HFFc6 (cell line): Measurements from ENCODE around the gene P2RY8. TPM values are rescaled to one million over a fixed set of nuclear protein-coding genes. Genes with fewer than 3 reads are reported as not detected.
"Not testable (repeated sequence)": the region's sequence is repeated elsewhere in the genome, so short reads cannot be mapped to it uniquely, and the experiment has no call there.

ENCODE experiments used
- DNase-seq: peaks from one replicate; pipeline ENCODE4 v3.0.0-alpha.2; 2018
- H3K27ac Mint-ChIP-seq: 2 replicates; pipeline ENCODE4 v1.8.0; 2020; ENCODE audit warnings: mild to moderate bottlenecking, mixed read lengths
- H3K27me3 Mint-ChIP-seq: 2 replicates; pipeline ENCODE4 v1.8.0; 2021; ENCODE audit warnings: mild to moderate bottlenecking, moderate library complexity, mixed read lengths; ENCODE audit not compliant: insufficient read depth
- H3K36me3 Mint-ChIP-seq: 2 replicates; pipeline ENCODE4 v1.8.0; 2021; ENCODE audit warnings: low read depth, mixed read lengths
- H3K4me1 Mint-ChIP-seq: 2 replicates; pipeline ENCODE4 v1.8.0; 2020; ENCODE audit warnings: low read depth, mixed read lengths
- H3K4me3 Mint-ChIP-seq: 2 replicates; pipeline ENCODE4 v1.8.0; 2020; ENCODE audit warnings: mild to moderate bottlenecking, moderate library complexity, mixed read lengths
- H3K9me3 Mint-ChIP-seq: 2 replicates; pipeline ENCODE4 v1.8.0; 2020; ENCODE audit warnings: mild to moderate bottlenecking, mixed read lengths
- total RNA-seq, 6 experiments: library from RNA; stranded (reverse); fragmentation: NEBNext Ultra II Directional; extraction: Animal tissue kit (Norgen Biotek cat#: 25700); gene quantifications; 2 replicates in 1 of 6; 3 replicates in 5 of 6; pipeline ENCODE4 v1.2.3, GENCODE V29; 2021
- TF ChIP-seq, protein P1 (sequence below): fragments of 200-600 bp; sonication (generic); IDR thresholded peaks from 2 replicates; pipeline ENCODE4 v1.5.0; 2021; ENCODE audit warnings: antibody characterized with exemption, mild to moderate bottlenecking

The P2RY8 gene
- total RNA-seq, 6 experiments from 2014 or later = not detected

GRCh38 chrX:1561164-1561563 is 24.2 kb upstream of the P2RY8 start:
- no peaks in the 10 kb centered on the region for H3K36me3 Mint-ChIP-seq
- H3K4me3 Mint-ChIP-seq = no peak overlapping the region
- DNase-seq = no peak
- peaks cover 22% of the 10 kb centered on the region for H3K27me3 Mint-ChIP-seq
- TF ChIP-seq, protein P1, sequence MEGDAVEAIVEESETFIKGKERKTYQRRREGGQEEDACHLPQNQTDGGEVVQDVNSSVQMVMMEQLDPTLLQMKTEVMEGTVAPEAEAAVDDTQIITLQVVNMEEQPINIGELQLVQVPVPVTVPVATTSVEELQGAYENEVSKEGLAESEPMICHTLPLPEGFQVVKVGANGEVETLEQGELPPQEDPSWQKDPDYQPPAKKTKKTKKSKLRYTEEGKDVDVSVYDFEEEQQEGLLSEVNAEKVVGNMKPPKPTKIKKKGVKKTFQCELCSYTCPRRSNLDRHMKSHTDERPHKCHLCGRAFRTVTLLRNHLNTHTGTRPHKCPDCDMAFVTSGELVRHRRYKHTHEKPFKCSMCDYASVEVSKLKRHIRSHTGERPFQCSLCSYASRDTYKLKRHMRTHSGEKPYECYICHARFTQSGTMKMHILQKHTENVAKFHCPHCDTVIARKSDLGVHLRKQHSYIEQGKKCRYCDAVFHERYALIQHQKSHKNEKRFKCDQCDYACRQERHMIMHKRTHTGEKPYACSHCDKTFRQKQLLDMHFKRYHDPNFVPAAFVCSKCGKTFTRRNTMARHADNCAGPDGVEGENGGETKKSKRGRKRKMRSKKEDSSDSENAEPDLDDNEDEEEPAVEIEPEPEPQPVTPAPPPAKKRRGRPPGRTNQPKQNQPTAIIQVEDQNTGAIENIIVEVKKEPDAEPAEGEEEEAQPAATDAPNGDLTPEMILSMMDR = no peak
- no peaks in the 10 kb centered on the region for H3K4me1 Mint-ChIP-seq
- no peaks in the 10 kb centered on the region; the same call in 1 of the 2 replicates for H3K9me3 Mint-ChIP-seq
- H3K27ac Mint-ChIP-seq = no peak overlapping the region

DNA sequence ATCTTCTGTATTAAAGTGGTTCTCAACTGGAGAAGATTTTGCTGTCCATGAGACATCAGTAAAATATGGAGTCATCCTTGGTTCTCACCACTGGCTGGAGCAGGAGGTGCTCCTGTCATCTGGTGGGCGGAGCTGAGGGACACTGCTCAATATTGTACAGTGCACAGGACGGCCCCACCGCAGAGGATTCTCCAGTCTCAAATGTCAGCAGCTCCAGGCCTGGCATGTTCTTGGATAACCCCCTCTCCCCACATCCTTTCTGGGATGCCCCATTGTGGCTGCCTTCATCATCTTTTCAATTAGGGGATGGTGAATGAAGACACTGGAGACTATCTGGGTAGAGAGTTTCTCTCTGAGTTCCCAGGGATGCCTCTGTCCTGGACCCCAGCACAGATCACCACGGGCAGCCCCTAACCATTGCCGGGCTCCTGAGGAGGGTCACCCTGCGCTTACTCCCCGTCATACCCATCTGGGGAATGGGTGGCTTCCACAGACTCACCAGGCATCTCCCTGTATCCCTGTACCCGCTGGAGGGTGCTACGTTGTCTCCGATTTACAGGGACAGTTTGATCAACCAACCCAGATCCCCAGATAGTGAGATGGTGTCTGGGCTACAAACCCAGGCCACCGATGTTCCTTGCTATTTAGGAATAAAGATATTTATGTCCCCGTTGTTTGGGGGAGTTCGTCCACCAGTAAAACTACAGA is 21.9 kb upstream of the P2RY8 start:
- TF ChIP-seq, protein P1 = no peak
- no peak for DNase-seq
- Mint-ChIP-seq H3K4me3 (no peak overlapping the region), H3K27me3 (peaks cover 21% of the 10 kb centered on the region), H3K4me1 (no peaks in the 10 kb centered on the region), H3K9me3 (peaks cover 4% of the 10 kb centered on the region; the same call in 1 of the 2 replicates), H3K27ac (no peak overlapping the region), H3K36me3 (no peaks in the 10 kb centered on the region)

- H3K27ac Mint-ChIP-seq, H3K9me3 Mint-ChIP-seq, H3K36me3 Mint-ChIP-seq, H3K4me3 Mint-ChIP-seq, DNase-seq, H3K4me1 Mint-ChIP-seq: not testable (repeated sequence)
- H3K27me3 Mint-ChIP-seq = peaks cover 14% of the 10 kb centered on the region
Measured at GRCh38 chrX:1557442-1557841, 20.5 kb upstream of the P2RY8 start.

GRCh38 chrX:1555370-1555769 is 18.4 kb upstream of the P2RY8 start:
- DNase-seq = no peak
- Mint-ChIP-seq H3K4me3 (no peak overlapping the region), H3K27ac (no peak overlapping the region), H3K36me3 (no peaks in the 10 kb centered on the region), H3K27me3 (peaks cover 9% of the 10 kb centered on the region), H3K9me3 (peaks cover 19% of the 10 kb centered on the region; the same call in 1 of the 2 replicates), H3K4me1 (no peaks in the 10 kb centered on the region)
- TF ChIP-seq, protein P1 = no peak

DNA sequence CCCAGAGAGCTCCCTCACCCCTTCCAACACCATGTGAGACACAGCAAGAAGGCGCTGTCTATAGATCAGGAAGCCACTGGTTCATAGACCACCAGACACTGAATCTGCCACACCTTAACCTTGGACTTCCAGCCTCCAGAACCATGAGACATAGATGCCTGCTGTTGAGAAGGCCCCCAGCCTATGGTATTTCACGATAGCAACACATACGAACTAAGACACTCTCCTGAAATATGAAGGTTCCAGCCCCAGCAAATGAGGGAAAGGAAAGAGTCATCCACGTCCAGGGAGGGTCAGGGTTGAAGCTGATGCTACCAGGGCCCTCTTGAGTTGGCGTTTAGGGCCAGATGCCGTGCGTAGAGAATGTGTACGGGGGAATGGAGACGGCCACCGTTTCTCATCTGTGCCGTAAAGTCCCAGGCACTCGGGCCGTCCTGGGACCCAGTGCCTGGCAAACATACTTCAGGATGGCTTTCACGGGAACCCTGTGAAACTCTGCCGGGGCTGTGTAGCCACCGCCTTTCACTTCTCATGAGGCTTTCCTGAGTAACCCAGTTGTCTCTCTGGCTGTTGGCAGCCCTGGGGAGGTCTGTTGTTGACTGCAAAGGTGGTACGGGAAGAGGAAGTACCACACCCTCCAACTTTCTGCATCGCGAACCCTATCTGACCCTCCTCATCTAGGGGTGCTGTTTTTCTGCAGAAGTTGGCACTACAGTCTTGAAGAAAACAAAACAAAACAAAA is 17.7 kb upstream of the P2RY8 start:
- DNase-seq = no peak
- TF ChIP-seq, protein P1 = no peak
- no peaks in the 10 kb centered on the region for H3K36me3 Mint-ChIP-seq
- H3K27ac Mint-ChIP-seq = no peak overlapping the region
- H3K9me3 Mint-ChIP-seq = peaks cover 23% of the 10 kb centered on the region; the same call in 1 of the 2 replicates
- peaks cover 9% of the 10 kb centered on the region for H3K27me3 Mint-ChIP-seq
- no peak overlapping the region for H3K4me3 Mint-ChIP-seq
- no peaks in the 10 kb centered on the region for H3K4me1 Mint-ChIP-seq

- no peaks in the 10 kb centered on the region for H3K36me3 Mint-ChIP-seq
- H3K4me1 Mint-ChIP-seq = no peaks in the 10 kb centered on the region
- peaks cover 27% of the 10 kb centered on the region; the same call in 1 of the 2 replicates for H3K9me3 Mint-ChIP-seq
- DNase-seq = no peak
- no peak overlapping the region for H3K4me3 Mint-ChIP-seq
- H3K27ac Mint-ChIP-seq = no peak overlapping the region
- TF ChIP-seq, protein P1 = no peak
- H3K27me3 Mint-ChIP-seq = peaks cover 9% of the 10 kb centered on the region
Measured at GRCh38 chrX:1551959-1552546, 15.1 kb upstream of the P2RY8 start.
